Uterus (tissue), 2 donors: ENCODE measurements around the gene BTN1A1.

Experiments
- POLR2A ChIP-seq, 2 donors: fragments of 450-650 bp; IDR thresholded peaks; one replicate each; pipeline ENCODE4 v1.6.1; 2016; ENCODE audit warnings: antibody characterized with exemption in 2 of 2, mild to moderate bottlenecking in 1 of 2, moderate library complexity in 1 of 2
- TF ChIP-seq, protein P1 (sequence below), 4 experiments: fragments of 200-600 bp in 2 of 4; fragments of 450-650 bp in 2 of 4; sonication (generic) in 2 of 4; IDR thresholded peaks; one replicate each; pipeline ENCODE4 v1.5.1; 2016 to 2019; ENCODE audit warnings: antibody characterized with exemption in 4 of 4, mild to moderate bottlenecking in 2 of 4, moderate library complexity in 1 of 4

DNA sequence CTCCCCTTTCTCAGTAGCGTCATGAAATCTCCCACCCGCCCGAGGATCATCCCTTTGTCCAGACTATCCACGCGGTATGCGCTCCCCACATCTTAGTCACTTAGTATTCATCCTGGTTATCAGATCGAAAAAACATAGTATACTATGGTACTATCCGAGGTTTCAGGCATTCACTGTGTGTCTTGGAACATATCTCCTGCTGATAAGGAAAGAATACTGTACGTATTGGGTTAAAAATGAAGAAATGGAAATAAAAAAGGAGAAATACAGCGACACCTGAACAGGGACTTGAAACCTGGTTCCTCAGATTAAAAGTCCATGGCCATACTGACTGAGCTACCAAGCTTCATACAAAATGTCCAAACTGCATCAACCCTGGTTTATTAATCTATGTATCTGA is 52.1 kb downstream of the BTN1A1 start:
- TF ChIP-seq, protein P1, sequence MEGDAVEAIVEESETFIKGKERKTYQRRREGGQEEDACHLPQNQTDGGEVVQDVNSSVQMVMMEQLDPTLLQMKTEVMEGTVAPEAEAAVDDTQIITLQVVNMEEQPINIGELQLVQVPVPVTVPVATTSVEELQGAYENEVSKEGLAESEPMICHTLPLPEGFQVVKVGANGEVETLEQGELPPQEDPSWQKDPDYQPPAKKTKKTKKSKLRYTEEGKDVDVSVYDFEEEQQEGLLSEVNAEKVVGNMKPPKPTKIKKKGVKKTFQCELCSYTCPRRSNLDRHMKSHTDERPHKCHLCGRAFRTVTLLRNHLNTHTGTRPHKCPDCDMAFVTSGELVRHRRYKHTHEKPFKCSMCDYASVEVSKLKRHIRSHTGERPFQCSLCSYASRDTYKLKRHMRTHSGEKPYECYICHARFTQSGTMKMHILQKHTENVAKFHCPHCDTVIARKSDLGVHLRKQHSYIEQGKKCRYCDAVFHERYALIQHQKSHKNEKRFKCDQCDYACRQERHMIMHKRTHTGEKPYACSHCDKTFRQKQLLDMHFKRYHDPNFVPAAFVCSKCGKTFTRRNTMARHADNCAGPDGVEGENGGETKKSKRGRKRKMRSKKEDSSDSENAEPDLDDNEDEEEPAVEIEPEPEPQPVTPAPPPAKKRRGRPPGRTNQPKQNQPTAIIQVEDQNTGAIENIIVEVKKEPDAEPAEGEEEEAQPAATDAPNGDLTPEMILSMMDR (IDR thresholded peaks at IDR 0.05), result no peak
- TF ChIP-seq POLR2A (IDR thresholded peaks at IDR 0.05), result no peak
